Neural cell (in vitro differentiated cells): ENCODE measurements around the gene NAALADL1. TPM values are rescaled to one million over a fixed set of nuclear protein-coding genes. Genes with fewer than 3 reads are reported as not detected.

Experiments used
- H2AFZ ChIP-seq: fragments of 200-600, 300-800 bp; sonication (generic), shearing (Covaris generic); 2 replicates; pipeline ENCODE4 v1.6.0; 2014; ENCODE audit warnings: low read depth, mild to moderate bottlenecking, antibody characterized with exemption, low read length, moderate library complexity
- H3F3A ChIP-seq: fragments of 200-600 bp; shearing (Covaris generic); 2 replicates; pipeline ENCODE4 v1.6.1; 2016; ENCODE audit warnings: mild to moderate bottlenecking, moderate library complexity, mixed read lengths, antibody characterized with exemption, low read length; ENCODE audit not compliant: insufficient read depth, poor library complexity, severe bottlenecking
- H3K27ac ChIP-seq: fragments of 200-600, 300-800 bp; sonication (generic), shearing (Covaris generic); 2 replicates; pipeline ENCODE4 v1.5.1; 2014; ENCODE audit warnings: mild to moderate bottlenecking, low read length, moderate library complexity
- H3K27me3 ChIP-seq: fragments of 300-800, 200-600 bp; sonication (generic), shearing (Covaris generic); 2 replicates; pipeline ENCODE4 v1.6.0; 2014; ENCODE audit warnings: mild to moderate bottlenecking, low read depth, low read length, moderate library complexity; ENCODE audit not compliant: insufficient read depth
- H3K36me3 ChIP-seq: fragments of 300-800, 200-600 bp; sonication (generic), shearing (Covaris generic); 2 replicates; pipeline ENCODE4 v1.5.1; 2014; ENCODE audit warnings: mild to moderate bottlenecking, antibody characterized with exemption, low read length, moderate library complexity; ENCODE audit not compliant: insufficient read depth
- H3K4me2 ChIP-seq: fragments of 300-800, 200-600 bp; sonication (generic), shearing (Covaris generic); 2 replicates; pipeline ENCODE4 v1.6.0; 2014; ENCODE audit warnings: mild to moderate bottlenecking, low read length
- H3K4me3 ChIP-seq: fragments of 300-800, 200-600 bp; sonication (generic), shearing (Covaris generic); 2 replicates; pipeline ENCODE4 v1.5.1; 2014; ENCODE audit warnings: mild to moderate bottlenecking, low read length, moderate library complexity
- H3K79me2 ChIP-seq: fragments of 200-600 bp; shearing (Covaris generic); replicated peaks from 2 replicates; pipeline ENCODE4 v1.6.0; 2014; ENCODE audit warnings: mild to moderate bottlenecking, low read length, moderate library complexity; ENCODE audit not compliant: insufficient read depth
- H3K9ac ChIP-seq: fragments of 300-800, 200-600 bp; sonication (generic), shearing (Covaris generic); 2 replicates; pipeline ENCODE4 v1.6.1; 2016; ENCODE audit warnings: mild to moderate bottlenecking, low read length, mixed read lengths
- H3K9me2 ChIP-seq: fragments of 200-600 bp; shearing (Covaris generic); 2 replicates; pipeline ENCODE4 v1.6.1; 2016; ENCODE audit warnings: mild to moderate bottlenecking, low read length, mixed read lengths; ENCODE audit not compliant: insufficient read depth
- H3K9me3 ChIP-seq: fragments of 200-600, 300-800 bp; sonication (generic), shearing (Covaris generic); 2 replicates; pipeline ENCODE4 v1.6.1; 2016; ENCODE audit warnings: mild to moderate bottlenecking, mixed run types, low read length, moderate library complexity, mixed read lengths
- H4K20me1 ChIP-seq: fragments of 200-600 bp; shearing (Covaris generic); 2 replicates; pipeline ENCODE4 v1.6.1; 2016; ENCODE audit warnings: mild to moderate bottlenecking, mixed run types; ENCODE audit not compliant: insufficient read depth
- CTCF ChIP-seq: fragments of 450-650 bp; IDR thresholded peaks from 2 replicates; pipeline ENCODE4 v1.5.1; 2014; ENCODE audit warnings: antibody characterized with exemption, mild to moderate bottlenecking, moderate library complexity; ENCODE audit not compliant: poor library complexity, severe bottlenecking
- EP300 ChIP-seq: fragments of 450-650 bp; conservative IDR thresholded peaks from 2 replicates; pipeline ENCODE4 v1.6.1; 2014; ENCODE audit warnings: antibody characterized with exemption, mild to moderate bottlenecking, moderate library complexity; ENCODE audit not compliant: poor library complexity, severe bottlenecking
- EZH2 ChIP-seq: fragments of 200-600, 300-800 bp; shearing (Covaris generic), sonication (generic); IDR thresholded peaks from 2 replicates; pipeline ENCODE4 v1.6.1; 2014; ENCODE audit warnings: antibody characterized with exemption, low read length, borderline replicate concordance, mild to moderate bottlenecking; ENCODE audit not compliant: insufficient read depth, poor library complexity, severe bottlenecking
- MXI1 ChIP-seq: fragments of 450-650 bp; conservative IDR thresholded peaks from 2 replicates; pipeline ENCODE4 v1.6.1; 2014; ENCODE audit warnings: antibody characterized with exemption, mild to moderate bottlenecking; ENCODE audit not compliant: poor library complexity, severe bottlenecking
- POLR2AphosphoS5 ChIP-seq: IDR thresholded peaks from 2 replicates; pipeline ENCODE4 v1.6.1; 2012
- RAD21 ChIP-seq: fragments of 450-650 bp; conservative IDR thresholded peaks from 2 replicates; pipeline ENCODE4 v1.6.1; 2014; ENCODE audit warnings: antibody characterized with exemption, mild to moderate bottlenecking, moderate library complexity
- SMC3 ChIP-seq: fragments of 450-650 bp; conservative IDR thresholded peaks from 2 replicates; pipeline ENCODE4 v1.6.1; 2014; ENCODE audit warnings: antibody characterized with exemption, mild to moderate bottlenecking, moderate library complexity; ENCODE audit not compliant: poor library complexity
- TAF1 ChIP-seq: IDR thresholded peaks from 2 replicates; pipeline ENCODE4 v1.6.1; 2012; ENCODE audit warnings: low read depth
- polyA plus RNA-seq: library from polyadenylated mRNA; depleted of rRNA; stranded (reverse); fragments of >200 nt; gene quantifications from 2 replicates; pipeline ENCODE4 v1.2.3, GENCODE V29; 2014
- TF ChIP-seq, protein P1 (sequence below): IDR thresholded peaks from 2 replicates; pipeline ENCODE4 v1.6.1; 2012; ENCODE audit warnings: borderline replicate concordance

NAALADL1 gene
- polyA plus RNA-seq, 1 donor from 2014 or later: not detected

DNA sequence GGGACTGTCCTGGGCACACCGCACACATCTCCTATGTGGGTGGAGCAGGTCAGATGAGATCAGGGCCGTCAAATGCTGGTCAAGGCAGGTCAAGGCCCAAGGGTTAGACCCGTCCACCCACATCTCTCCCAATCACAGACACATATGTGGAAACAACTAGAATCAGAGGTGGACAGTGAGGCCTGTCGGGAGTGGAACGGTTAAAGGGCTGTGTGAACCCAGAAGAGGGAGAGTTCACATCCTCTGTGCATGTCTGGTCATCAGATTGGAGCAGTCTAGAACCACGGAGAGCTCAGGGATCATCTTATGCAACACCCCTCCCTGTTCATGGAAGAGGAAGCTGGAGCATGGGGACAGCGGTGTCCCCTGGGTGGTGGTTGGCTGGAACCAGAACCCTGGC is 38.5 kb downstream of the NAALADL1 start:
- no peaks in the 10 kb centered on the region for H4K20me1 ChIP-seq
- H3K27ac ChIP-seq: no peak overlapping the region
- H3K36me3 ChIP-seq: no peaks in the 10 kb centered on the region

GRCh38 chr11:65017937-65018336 is 40.4 kb downstream of the NAALADL1 start:
- no peaks in the 10 kb centered on the region for H3F3A ChIP-seq
- no peak overlapping the region for H2AFZ ChIP-seq
- no peak overlapping the region for H3K4me2 ChIP-seq
- TF ChIP-seq EZH2: no peak
- TF ChIP-seq MXI1: no peak
- no peak for TF ChIP-seq RAD21
- TF ChIP-seq, protein P1, sequence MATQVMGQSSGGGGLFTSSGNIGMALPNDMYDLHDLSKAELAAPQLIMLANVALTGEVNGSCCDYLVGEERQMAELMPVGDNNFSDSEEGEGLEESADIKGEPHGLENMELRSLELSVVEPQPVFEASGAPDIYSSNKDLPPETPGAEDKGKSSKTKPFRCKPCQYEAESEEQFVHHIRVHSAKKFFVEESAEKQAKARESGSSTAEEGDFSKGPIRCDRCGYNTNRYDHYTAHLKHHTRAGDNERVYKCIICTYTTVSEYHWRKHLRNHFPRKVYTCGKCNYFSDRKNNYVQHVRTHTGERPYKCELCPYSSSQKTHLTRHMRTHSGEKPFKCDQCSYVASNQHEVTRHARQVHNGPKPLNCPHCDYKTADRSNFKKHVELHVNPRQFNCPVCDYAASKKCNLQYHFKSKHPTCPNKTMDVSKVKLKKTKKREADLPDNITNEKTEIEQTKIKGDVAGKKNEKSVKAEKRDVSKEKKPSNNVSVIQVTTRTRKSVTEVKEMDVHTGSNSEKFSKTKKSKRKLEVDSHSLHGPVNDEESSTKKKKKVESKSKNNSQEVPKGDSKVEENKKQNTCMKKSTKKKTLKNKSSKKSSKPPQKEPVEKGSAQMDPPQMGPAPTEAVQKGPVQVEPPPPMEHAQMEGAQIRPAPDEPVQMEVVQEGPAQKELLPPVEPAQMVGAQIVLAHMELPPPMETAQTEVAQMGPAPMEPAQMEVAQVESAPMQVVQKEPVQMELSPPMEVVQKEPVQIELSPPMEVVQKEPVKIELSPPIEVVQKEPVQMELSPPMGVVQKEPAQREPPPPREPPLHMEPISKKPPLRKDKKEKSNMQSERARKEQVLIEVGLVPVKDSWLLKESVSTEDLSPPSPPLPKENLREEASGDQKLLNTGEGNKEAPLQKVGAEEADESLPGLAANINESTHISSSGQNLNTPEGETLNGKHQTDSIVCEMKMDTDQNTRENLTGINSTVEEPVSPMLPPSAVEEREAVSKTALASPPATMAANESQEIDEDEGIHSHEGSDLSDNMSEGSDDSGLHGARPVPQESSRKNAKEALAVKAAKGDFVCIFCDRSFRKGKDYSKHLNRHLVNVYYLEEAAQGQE: no peak
- no peak for TF ChIP-seq SMC3
- no peak for TF ChIP-seq POLR2AphosphoS5
- TF ChIP-seq EP300: no peak
- H3K9me3 ChIP-seq: no peaks in the 10 kb centered on the region
- H3K36me3 ChIP-seq: no peaks in the 10 kb centered on the region
- no peaks in the 10 kb centered on the region for H3K9me2 ChIP-seq
- no peaks in the 10 kb centered on the region for H3K27me3 ChIP-seq
- no peak overlapping the region for H3K4me3 ChIP-seq
- no peaks in the 10 kb centered on the region for H4K20me1 ChIP-seq
- no peaks in the 10 kb centered on the region for H3K79me2 ChIP-seq
- H3K27ac ChIP-seq: no peak overlapping the region
- no peak overlapping the region for H3K9ac ChIP-seq

More for the DNA sequence above, 38.5 kb downstream of the NAALADL1 start:
- no peaks in the 10 kb centered on the region for H3K27me3 ChIP-seq
- H3K9ac ChIP-seq: no peak overlapping the region
- no peaks in the 10 kb centered on the region for H3K79me2 ChIP-seq
- no peak overlapping the region for H3K4me2 ChIP-seq
- no peak overlapping the region for H2AFZ ChIP-seq
- H3F3A ChIP-seq: no peaks in the 10 kb centered on the region
- TF ChIP-seq EZH2 (no peak), RAD21 (no peak), SMC3 (no peak), POLR2AphosphoS5 (no peak), MXI1 (no peak), EP300 (no peak)
- no peaks in the 10 kb centered on the region for H3K9me2 ChIP-seq
- H3K4me3 ChIP-seq: no peak overlapping the region
- H3K9me3 ChIP-seq: no peaks in the 10 kb centered on the region

- H3K4me3 ChIP-seq: no peak overlapping the region
- no peaks in the 10 kb centered on the region for H3K79me2 ChIP-seq
- H4K20me1 ChIP-seq: no peaks in the 10 kb centered on the region
- TF ChIP-seq CTCF: no peak
- no peak for TF ChIP-seq EP300
- no peak for TF ChIP-seq POLR2AphosphoS5
- no peak for TF ChIP-seq TAF1
- no peak for TF ChIP-seq EZH2
- no peak for TF ChIP-seq SMC3
- TF ChIP-seq, protein P1: no peak
- TF ChIP-seq RAD21: no peak
- no peak for TF ChIP-seq MXI1
- H3K36me3 ChIP-seq: no peaks in the 10 kb centered on the region
- H3K9me3 ChIP-seq: no peaks in the 10 kb centered on the region
- H3K27me3 ChIP-seq: no peaks in the 10 kb centered on the region
- H3K9me2 ChIP-seq: no peaks in the 10 kb centered on the region
- no peak overlapping the region for H3K4me2 ChIP-seq
- H2AFZ ChIP-seq: no peak overlapping the region
- H3F3A ChIP-seq: no peaks in the 10 kb centered on the region
- H3K9ac ChIP-seq: no peak overlapping the region
- H3K27ac ChIP-seq: no peak overlapping the region
Measured at GRCh38 chr11:65016705-65017104, 41.6 kb downstream of the NAALADL1 start.
